Psoas muscle (tissue), 8 donors: Measurements from ENCODE around the gene DDI2. TPM values are rescaled to one million over a fixed set of nuclear protein-coding genes. Genes with fewer than 3 reads are reported as not detected.

Experiments used
- ATAC-seq, 4 donors: fragments of 200-7000 bp; cut with Tn5 transposase; one replicate each; pipeline ENCODE4 v1.9.1; 2020; ENCODE audit warnings: moderate library complexity in 3 of 4, mild to moderate bottlenecking in 2 of 4
- DNase-seq, 2 donors: peaks; one replicate each; pipeline ENCODE4 v3.0.0-alpha.2; 2020
- H3K27ac ChIP-seq: fragments of 200-600 bp; one replicate; pipeline ENCODE4 v1.8.0; 2022
- H3K27me3 ChIP-seq, 3 donors: fragments of 200-600 bp in 1 of 3; one replicate each; pipeline versions ENCODE4 v1.6.1 to v1.8.0; 2013 to 2022; ENCODE audit warnings: low read length in 2 of 3, mild to moderate bottlenecking in 2 of 3, moderate library complexity in 1 of 3; ENCODE audit not compliant: insufficient read depth in 3 of 3
- H3K36me3 ChIP-seq, 2 donors: fragments of 200-600 bp in 1 of 2; one replicate each; pipeline versions ENCODE4 v1.6.1 to v1.8.0; 2013 to 2022; ENCODE audit warnings: low read depth in 1 of 2, mild to moderate bottlenecking in 1 of 2, moderate library complexity in 1 of 2; ENCODE audit not compliant: insufficient read depth in 1 of 2
- H3K4me1 ChIP-seq: fragments of 200-600 bp; one replicate; pipeline ENCODE4 v1.8.0; 2022
- H3K4me3 ChIP-seq: fragments of 200-600 bp; one replicate; pipeline ENCODE4 v1.8.0; 2022; ENCODE audit warnings: mild to moderate bottlenecking
- H3K9me3 ChIP-seq: fragments of 200-600 bp; one replicate; pipeline ENCODE4 v1.8.0; 2022
- CTCF ChIP-seq: fragments of 200-600 bp; IDR thresholded peaks from one replicate; pipeline ENCODE4 v1.8.0; 2022; ENCODE audit warnings: antibody characterized with exemption
- WGBS, 3 donors: extraction: QIAGEN DNeasy Blood & Tissue Kit; methylation state at CpG; one replicate each; pipeline versions ENCODE4 v1.1.6 to v1.1.7; 2013; 5-methylcytosine and 5-hydroxymethylcytosine counted together
- intact Hi-C, 2 donors: fragments of 100-400 bp; cut with DNase I; formaldehyde crosslinking; loops; one replicate each; pipeline versions ENCODE4 v1.11.0 to v1.14.2; 2022
- polyA plus RNA-seq, 3 donors: library from polyadenylated mRNA; stranded (reverse); fragments of 200-250 nt; gene quantifications; one replicate each; pipeline ENCODE4 v1.2.3, GENCODE V29; 2013
- total RNA-seq, 4 donors: library from RNA; stranded (reverse); fragmentation: NEBNext Ultra II Directional in 2 of 4; extraction: Animal tissue kit (Norgen Biotek cat#: 25700) in 2 of 4; gene quantifications; one replicate each; pipeline versions ENCODE4 v1.2.1 to v1.2.4, GENCODE V29; 2021 to 2023
- donor health status: healthy with polysubstance abuse.
- donor health status: DM: no; HTN: no; CAD: no; lungs with moderate emphysema.
- donor health status: Bipolar disorder and iron deficiency.
- donor health status: healthy.
- donor health status: DM: yes; HTN: yes; CAD: no.
- donor health status: DM: no; HTN: no; CAD: no.
- donor health status: DM: no; HTN: no; CAD: no.
- donor health status: DM: yes; HTN: yes; CAD: no.

The DDI2 gene
- total and polyA plus RNA-seq, 7 donors = 4.8 to 80.2 (median 35.4) TPM

- intact Hi-C loops = loop anchor here in 1 of 2 donors (5.0 kb wide), 1 partner anchor 91 kb away; the partner anchor contains the start of gene DNAJC16
- 1 to 3% (median 1%) methylated on average over 8 of the region's 8 CpGs for WGBS, 3 donors
- no peak for ATAC-seq
These were observed 908 bp downstream of the DDI2 start for GRCh38 chr1:15618077-15618654.

GRCh38 chr1:15618655-15619525, 1.6 kb downstream of the DDI2 start:
- H3K9me3 ChIP-seq = no peaks in the 10 kb centered on the region
- no peaks in the 10 kb centered on the region for H3K36me3 ChIP-seq
- H3K27ac ChIP-seq = peak overlapping the region; percentile 99
- 68 to 74% (median 72%) methylated on average over 26 of the region's 26 CpGs for WGBS, 3 donors
- intact Hi-C loops = loop anchor here in 1 of 2 donors (5.0 kb wide), 1 partner anchor 92 kb away; the partner anchor contains the start of gene DNAJC16
- H3K4me3 ChIP-seq = peak overlapping the region; percentile 83
- H3K4me1 ChIP-seq = peaks cover 49% of the 10 kb centered on the region
- no peak for DNase-seq
- H3K27me3 ChIP-seq = no peaks in the 10 kb centered on the region
- no peak for TF ChIP-seq CTCF
- no peak for ATAC-seq

More at GRCh38 chr1:15618077-15618654, 908 bp downstream of the DDI2 start:
- peak overlapping the region; percentile 99 for H3K27ac ChIP-seq
- no peaks in the 10 kb centered on the region for H3K36me3 ChIP-seq
- peaks cover 42% of the 10 kb centered on the region for H3K4me1 ChIP-seq
- H3K27me3 ChIP-seq = no peaks in the 10 kb centered on the region
- no peak for DNase-seq
- no peak for TF ChIP-seq CTCF
- peak overlapping the region; percentile 83 for H3K4me3 ChIP-seq
- H3K9me3 ChIP-seq = no peaks in the 10 kb centered on the region

- no peak for TF ChIP-seq CTCF
- Histone ChIP-seq H3K36me3 (no peaks in the 10 kb centered on the region), H3K27ac (peak overlapping the region; percentile 99), H3K9me3 (no peaks in the 10 kb centered on the region), H3K27me3 (no peaks in the 10 kb centered on the region), H3K4me3 (peak overlapping the region; percentile 83), H3K4me1 (peaks cover 62% of the 10 kb centered on the region)
- intact Hi-C loops = loop anchor here (5.0 to 10.0 kb wide), 2 partner anchors 38 to 85 kb away; no protein-coding TSS in a partner anchor
- ATAC-seq (peak in 3 of 4 donors; percentile 19 to 50 (median 39)), DNase-seq (no peak)
- 9 to 29% (median 13%) methylated on average over 1 of the region's 1 CpG for WGBS, 3 donors
These were observed 2.9 kb downstream of the DDI2 start for GRCh38 chr1:15620155-15620545.

- Histone ChIP-seq H3K4me3 (peak overlapping the region; percentile 83), H3K9me3 (no peaks in the 10 kb centered on the region), H3K36me3 (no peaks in the 10 kb centered on the region), H3K4me1 (peaks cover 71% of the 10 kb centered on the region), H3K27ac (peak overlapping the region; percentile 99), H3K27me3 (no peaks in the 10 kb centered on the region)
- intact Hi-C loops = loop anchor here (5.0 to 10.0 kb wide), 2 partner anchors 39 to 86 kb away; no protein-coding TSS in a partner anchor
- 82 to 89% (median 86%) methylated on average over 7 of the region's 7 CpGs for WGBS, 3 donors
- TF ChIP-seq CTCF = no peak
- ATAC-seq (no peak), DNase-seq (no peak)
These were observed 3.8 kb downstream of the DDI2 start for GRCh38 chr1:15620902-15621682.
